RWPE2 (cell line): ENCODE measurements around the gene CACNG4.
A peak's percentile ranks its signal among the peaks of the same experiment; 100 is the strongest.

Experiments
- ATAC-seq: fragments of 200-7000 bp; cut with Tn5 transposase; 3 replicates; pipeline ENCODE4 v1.9.1; 2021; ENCODE audit warnings: low read depth
- DNase-seq: peaks from one replicate; pipeline ENCODE4 v3.0.0-alpha.2; 2020; ENCODE audit warnings: low spot score
- H3K27ac ChIP-seq: fragments of 450-650 bp; 2 replicates; pipeline ENCODE4 v1.5.1; 2017; ENCODE audit warnings: mild to moderate bottlenecking; ENCODE audit not compliant: poor library complexity, severe bottlenecking
- H3K27me3 ChIP-seq: fragments of 250-450 bp; sonication (Bioruptor Pico); 2 replicates; pipeline ENCODE4 v1.5.1; 2021; ENCODE audit warnings: mild to moderate bottlenecking, moderate library complexity; ENCODE audit not compliant: insufficient read depth, poor library complexity, severe bottlenecking
- H3K36me3 ChIP-seq: fragments of 250-450 bp; sonication (Bioruptor Pico); 2 replicates; pipeline ENCODE4 v1.5.1; 2020; ENCODE audit warnings: low read depth, mild to moderate bottlenecking, moderate library complexity
- H3K4me1 ChIP-seq: fragments of 250-450 bp; sonication (Bioruptor Pico); 2 replicates; pipeline ENCODE4 v1.5.1; 2021; ENCODE audit warnings: mild to moderate bottlenecking, moderate library complexity; ENCODE audit not compliant: insufficient read depth, poor library complexity, severe bottlenecking
- H3K4me3 ChIP-seq: fragments of 250-450 bp; sonication (Bioruptor Pico); 2 replicates; pipeline ENCODE4 v1.5.1; 2021; ENCODE audit warnings: mild to moderate bottlenecking, moderate library complexity; ENCODE audit not compliant: severe bottlenecking
- H3K9me3 ChIP-seq: fragments of 250-450 bp; sonication (Bioruptor Pico); 2 replicates; pipeline ENCODE4 v1.5.1; 2021; ENCODE audit warnings: mild to moderate bottlenecking, moderate library complexity; ENCODE audit not compliant: severe bottlenecking
- CTCF ChIP-seq: fragments of 450-650 bp; IDR thresholded peaks from one replicate; pipeline ENCODE4 v1.5.1; 2017; ENCODE audit warnings: mild to moderate bottlenecking, moderate library complexity; ENCODE audit not compliant: poor library complexity, severe bottlenecking

The CACNG4 gene

GRCh38 chr17:66938656-66939055, 25.9 kb upstream of the CACNG4 start:
- Histone ChIP-seq H3K4me3 (no peak overlapping the region), H3K9me3 (peaks cover 3% of the 10 kb centered on the region), H3K4me1 (no peaks in the 10 kb centered on the region), H3K36me3 (no peaks in the 10 kb centered on the region), H3K27me3 (no peaks in the 10 kb centered on the region), H3K27ac (no peak overlapping the region)
- peak; percentile 38 for DNase-seq
- no peak for ATAC-seq
- no peak for TF ChIP-seq CTCF

GRCh38 chr17:66939461-66940114, 24.9 kb upstream of the CACNG4 start:
- Histone ChIP-seq H3K9me3 (peaks cover 3% of the 10 kb centered on the region), H3K36me3 (no peaks in the 10 kb centered on the region), H3K4me1 (no peaks in the 10 kb centered on the region), H3K27me3 (no peaks in the 10 kb centered on the region), H3K4me3 (no peak overlapping the region), H3K27ac (no peak overlapping the region)
- no peak for ATAC-seq
- TF ChIP-seq CTCF = no peak
- peak; percentile 24 for DNase-seq

- no peak for ATAC-seq
- H3K4me1 ChIP-seq = peaks cover 10% of the 10 kb centered on the region
- H3K27me3 ChIP-seq = no peaks in the 10 kb centered on the region
- H3K27ac ChIP-seq = no peak overlapping the region
- TF ChIP-seq CTCF = no peak
- peak; percentile 23 for DNase-seq
- H3K36me3 ChIP-seq = no peaks in the 10 kb centered on the region
- H3K4me3 ChIP-seq = no peak overlapping the region
- no peaks in the 10 kb centered on the region for H3K9me3 ChIP-seq
Measured at GRCh38 chr17:66941249-66941648, 23.3 kb upstream of the CACNG4 start.

GRCh38 chr17:66941773-66942450, 22.6 kb upstream of the CACNG4 start:
- DNase-seq (peak; percentile 42), ATAC-seq (no peak)
- Histone ChIP-seq H3K4me3 (no peak overlapping the region), H3K27ac (no peak overlapping the region), H3K36me3 (no peaks in the 10 kb centered on the region), H3K27me3 (no peaks in the 10 kb centered on the region), H3K4me1 (peaks cover 10% of the 10 kb centered on the region), H3K9me3 (no peaks in the 10 kb centered on the region)
- TF ChIP-seq CTCF = no peak
